HepG2 (cell line): ENCODE data around the gene CTDSP1. TPM values are rescaled to one million over a fixed set of nuclear protein-coding genes. Genes with fewer than 3 reads are reported as not detected.

Experiments used
- ATF4 ChIP-seq, 2 experiments: fragments of 450-650 bp in 1 of 2; sonication (generic) in 1 of 2; formaldehyde crosslinking; IDR thresholded peaks; 2 replicates each; pipeline versions ENCODE4 v1.5.0 to v1.8.0; 2020 to 2022; ENCODE audit warnings: mild to moderate bottlenecking in 1 of 2, missing genetic modification reagents in 1 of 2
- DMAP1 ChIP-seq: IDR thresholded peaks from 2 replicates; pipeline ENCODE4 v1.6.1; 2016
- GPN1 ChIP-seq: sonication (generic); formaldehyde crosslinking; IDR thresholded peaks from 2 replicates; pipeline ENCODE4 v1.5.1; 2020; ENCODE audit warnings: missing genetic modification reagents, borderline replicate concordance
- HOMEZ ChIP-seq: IDR thresholded peaks from 2 replicates; pipeline ENCODE4 v1.6.1; 2016; ENCODE audit warnings: low read depth
- KIAA2018 ChIP-seq: sonication (generic); formaldehyde crosslinking; IDR thresholded peaks from 2 replicates; pipeline ENCODE4 v1.5.0; 2020; ENCODE audit warnings: mild to moderate bottlenecking, missing genetic modification reagents, borderline replicate concordance
- TIGD3 ChIP-seq: sonication (generic); formaldehyde crosslinking; IDR thresholded peaks from 2 replicates; pipeline ENCODE4 v1.5.1; 2020; ENCODE audit warnings: mild to moderate bottlenecking, missing genetic modification reagents, borderline replicate concordance
- ZNF20 ChIP-seq: sonication (generic); formaldehyde crosslinking; IDR thresholded peaks from 2 replicates; pipeline ENCODE4 v1.4.0; 2020; ENCODE audit warnings: mild to moderate bottlenecking, moderate library complexity, missing genetic modification reagents
- ZNF275 ChIP-seq: sonication (generic); formaldehyde crosslinking; IDR thresholded peaks from 2 replicates; pipeline ENCODE4 v1.8.0; 2022; ENCODE audit warnings: missing genetic modification reagents, mild to moderate bottlenecking, inconsistent platforms, borderline replicate concordance
- ZNF292 ChIP-seq: sonication (generic); formaldehyde crosslinking; IDR thresholded peaks from 2 replicates; pipeline ENCODE4 v1.8.1; 2022; ENCODE audit warnings: mild to moderate bottlenecking, low read depth, missing genetic modification reagents, borderline replicate concordance
- ZNF616 ChIP-seq: sonication (generic); formaldehyde crosslinking; IDR thresholded peaks from 2 replicates; pipeline ENCODE4 v1.5.0; 2020; ENCODE audit warnings: low read depth, mild to moderate bottlenecking, missing genetic modification reagents
- ZNF672 ChIP-seq: sonication (generic); formaldehyde crosslinking; IDR thresholded peaks from 2 replicates; pipeline ENCODE4 v1.8.1; 2022; ENCODE audit warnings: missing genetic modification reagents
- ZNF772 ChIP-seq: sonication (generic); formaldehyde crosslinking; IDR thresholded peaks from 2 replicates; pipeline ENCODE4 v1.5.0; 2020; ENCODE audit warnings: mild to moderate bottlenecking, missing genetic modification reagents
- ZNF788 ChIP-seq: sonication (generic); formaldehyde crosslinking; IDR thresholded peaks from 2 replicates; pipeline ENCODE4 v1.5.0; 2020; ENCODE audit warnings: mild to moderate bottlenecking, missing genetic modification reagents, borderline replicate concordance
- ZSCAN22 ChIP-seq: sonication (generic); formaldehyde crosslinking; IDR thresholded peaks from 2 replicates; pipeline ENCODE4 v1.4.0; 2020; ENCODE audit warnings: mild to moderate bottlenecking, missing genetic modification reagents
- polyA plus RNA-seq, 8 experiments: library from polyadenylated mRNA; depleted of rRNA in 3 of 8; stranded (reverse) in 7 of 8; unstranded in 1 of 8; fragments of >200 nt; fragmentation: Illumina TruSeq in 4 of 8; extraction: Trizol in 4 of 8; gene quantifications; 2 replicates each; pipeline versions ENCODE4 v1.2.1 to v1.2.3, GENCODE V29; 2011 to 2016; ENCODE audit warnings: low read depth in 4 of 8, missing spikeins in 1 of 8, mixed read lengths in 1 of 8; ENCODE audit not compliant: insufficient read depth in 1 of 8
- total RNA-seq, 5 experiments: library from RNA; depleted of rRNA; stranded (reverse); fragments of >200 nt; fragmentation: Illumina TruSeq; extraction: Trizol; gene quantifications; 2 replicates each; pipeline ENCODE4 v1.2.3, GENCODE V29; 2016; ENCODE audit warnings: low read depth in 1 of 5

The CTDSP1 gene
- total and polyA plus RNA-seq, 2 of the 13 experiments (the other 11 are each of a cell fraction or from before 2014, with no cell fraction given): 91.0 to 268 TPM

- no peak for TF ChIP-seq TIGD3
- TF ChIP-seq KIAA2018 (CRISPR knock-in tag): 0 out of 2 replicates have a peak, but pooled peaks have one; percentile 57
- no peak; the same call in 1 of the 2 replicates for TF ChIP-seq ZSCAN22 (CRISPR knock-in tag)
- 0 out of 4 replicates have a peak, but pooled peaks of 1 of the 2 experiments have one; percentile 24 for TF ChIP-seq ATF4 (CRISPR knock-in tag; IDR thresholded peaks at IDR 0.05)
- TF ChIP-seq ZNF275 (CRISPR knock-in tag): peak; percentile 63; the same call in 1 of the 2 replicates
- no peak for TF ChIP-seq ZNF292 (CRISPR knock-in tag)
- TF ChIP-seq ZNF20 (CRISPR knock-in tag): no peak
- TF ChIP-seq ZNF772: peak; percentile 80; the same call in 1 of the 2 replicates
- no peak; the same call in 1 of the 2 replicates for TF ChIP-seq ZNF616
- TF ChIP-seq HOMEZ (CRISPR knock-in tag): 0 out of 2 replicates have a peak, but pooled peaks have one; percentile 29
- TF ChIP-seq ZNF788: no peak
- TF ChIP-seq DMAP1 (CRISPR knock-in tag): no peak; the same call in none of the 2 replicates
- no peak for TF ChIP-seq ZNF672 (CRISPR knock-in tag)
- TF ChIP-seq GPN1 (CRISPR knock-in tag): no peak
These were observed 6.7 kb downstream of the CTDSP1 start (continued) for GRCh38 chr2:218406209-218406948.
